AG04450 (cell line): ENCODE measurements around the gene FAM240A. TPM values are rescaled to one million over a fixed set of nuclear protein-coding genes. Genes with fewer than 3 reads are reported as not detected.
"Not testable (repeated sequence)": the region's sequence is repeated elsewhere in the genome, so short reads cannot be mapped to it uniquely, and the experiment has no call there.

ENCODE experiments used
- CTCF ChIA-PET: fragments of 300-600, 350-600 bp; formaldehyde crosslinking; extraction: SDS; loops from one replicate; lab custom pipeline; 2022; ENCODE audit warnings: antibody characterized with exemption, inconsistent platforms; lab: Charles Lee
- POLR2A ChIA-PET: fragments of 350-600 bp; formaldehyde crosslinking; extraction: SDS; loops from one replicate; lab custom pipeline; 2021; ENCODE audit warnings: antibody characterized with exemption, inconsistent platforms; lab: Yijun Ruan, JAX
- DNase-seq: peaks from one replicate; pipeline ENCODE4 v3.0.0-alpha.2; 2011; ENCODE audit warnings: low read depth, low spot score
- H3K27ac ChIP-seq: one replicate; pipeline ENCODE4 v1.5.1; 2012; ENCODE audit warnings: low read depth, low read length, control low read depth
- H3K27me3 ChIP-seq: one replicate; pipeline ENCODE4 v1.6.0; 2012; ENCODE audit warnings: low read length; ENCODE audit not compliant: control insufficient read depth, insufficient read depth
- H3K4me3 ChIP-seq: 2 replicates; pipeline ENCODE4 v1.5.1; 2011; ENCODE audit warnings: mild to moderate bottlenecking, low read depth, low read length, control low read depth
- H3K9me3 ChIP-seq: 2 replicates; pipeline ENCODE4 v1.5.1; 2012; ENCODE audit warnings: low read length; ENCODE audit not compliant: control insufficient read depth, insufficient read depth
- polyA plus RNA-seq: library from polyadenylated mRNA; depleted of rRNA; stranded (reverse); fragments of >200 nt; gene quantifications from 2 replicates; pipeline ENCODE4 v1.2.3, GENCODE V29; 2011
- TF ChIP-seq, protein P1 (sequence below): IDR thresholded peaks from 2 replicates; pipeline ENCODE4 v1.5.1; 2011; ENCODE audit warnings: low read depth, low read length, control low read depth, inconsistent platforms

The FAM240A gene
- polyA plus RNA-seq, 1 experiment = not detected

- CTCF ChIA-PET = interaction anchor here (0.5 to 1.6 kb wide), 3 partner anchors 60 to 87 kb away, joined by 3 to 4 read pairs (median 4); no protein-coding TSS in a partner anchor
- DNase-seq = no peak
- TF ChIP-seq, protein P1, sequence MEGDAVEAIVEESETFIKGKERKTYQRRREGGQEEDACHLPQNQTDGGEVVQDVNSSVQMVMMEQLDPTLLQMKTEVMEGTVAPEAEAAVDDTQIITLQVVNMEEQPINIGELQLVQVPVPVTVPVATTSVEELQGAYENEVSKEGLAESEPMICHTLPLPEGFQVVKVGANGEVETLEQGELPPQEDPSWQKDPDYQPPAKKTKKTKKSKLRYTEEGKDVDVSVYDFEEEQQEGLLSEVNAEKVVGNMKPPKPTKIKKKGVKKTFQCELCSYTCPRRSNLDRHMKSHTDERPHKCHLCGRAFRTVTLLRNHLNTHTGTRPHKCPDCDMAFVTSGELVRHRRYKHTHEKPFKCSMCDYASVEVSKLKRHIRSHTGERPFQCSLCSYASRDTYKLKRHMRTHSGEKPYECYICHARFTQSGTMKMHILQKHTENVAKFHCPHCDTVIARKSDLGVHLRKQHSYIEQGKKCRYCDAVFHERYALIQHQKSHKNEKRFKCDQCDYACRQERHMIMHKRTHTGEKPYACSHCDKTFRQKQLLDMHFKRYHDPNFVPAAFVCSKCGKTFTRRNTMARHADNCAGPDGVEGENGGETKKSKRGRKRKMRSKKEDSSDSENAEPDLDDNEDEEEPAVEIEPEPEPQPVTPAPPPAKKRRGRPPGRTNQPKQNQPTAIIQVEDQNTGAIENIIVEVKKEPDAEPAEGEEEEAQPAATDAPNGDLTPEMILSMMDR = no peak
- peaks cover 41% of the 10 kb centered on the region for H3K27me3 ChIP-seq
- H3K9me3 ChIP-seq = no peaks in the 10 kb centered on the region; the same call in 1 of the 2 replicates
- POLR2A ChIA-PET = no interaction called here
- no peak overlapping the region for H3K4me3 ChIP-seq
- no peak overlapping the region for H3K27ac ChIP-seq
Observed at GRCh38 chr3:46574881-46575576, 37.3 kb upstream of the FAM240A start.

- H3K4me3 ChIP-seq = no peak overlapping the region
- POLR2A ChIA-PET = no interaction called here
- no peak overlapping the region for H3K27ac ChIP-seq
- H3K27me3 ChIP-seq = peaks cover 47% of the 10 kb centered on the region
- CTCF ChIA-PET = interaction anchor here (0.5 to 1.6 kb wide), 3 partner anchors 60 to 87 kb away, joined by 3 to 4 read pairs (median 4); no protein-coding TSS in a partner anchor
- no peak for DNase-seq
- TF ChIP-seq, protein P1 = no peak
- H3K9me3 ChIP-seq = no peaks in the 10 kb centered on the region; the same call in 1 of the 2 replicates
Observed at GRCh38 chr3:46575577-46576222, 36.6 kb upstream of the FAM240A start.

DNA sequence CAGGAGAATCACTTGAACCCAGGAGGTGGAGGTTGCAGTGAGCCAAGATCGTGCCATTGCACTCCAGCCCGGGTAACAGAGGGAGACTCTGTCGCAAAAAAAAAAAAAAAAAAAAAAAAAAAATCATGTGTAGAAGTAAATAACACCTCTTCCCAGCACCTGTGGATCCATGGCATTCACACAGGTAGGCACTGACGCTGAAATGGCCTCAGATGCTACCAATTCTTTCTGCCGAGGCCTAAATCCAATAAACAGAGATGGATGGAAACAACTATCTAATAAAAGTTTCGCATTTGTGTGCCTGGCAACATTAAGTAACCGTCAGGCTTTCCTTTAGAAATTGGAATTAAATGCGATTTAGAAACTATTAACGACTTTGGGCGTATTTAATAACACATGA lies 35.9 kb upstream of the FAM240A start:
- TF ChIP-seq, protein P1 = no peak
- Histone ChIP-seq H3K9me3 (no peaks in the 10 kb centered on the region; the same call in 1 of the 2 replicates), H3K4me3 (no peak overlapping the region), H3K27me3 (peaks cover 47% of the 10 kb centered on the region), H3K27ac (no peak overlapping the region)
- POLR2A ChIA-PET = no interaction called here
- DNase-seq = no peak
- CTCF ChIA-PET = no interaction called here

- ChIA-PET POLR2A (no interaction called here), CTCF (no interaction called here)
- no peak for DNase-seq
- Histone ChIP-seq H3K27ac (no peak overlapping the region), H3K27me3 (peaks cover 50% of the 10 kb centered on the region), H3K9me3 (no peaks in the 10 kb centered on the region; the same call in 1 of the 2 replicates), H3K4me3 (no peak overlapping the region)
- TF ChIP-seq, protein P1 = no peak
Observed at GRCh38 chr3:46576879-46577278, 35.4 kb upstream of the FAM240A start.

- CTCF ChIA-PET, H3K27ac ChIP-seq, POLR2A ChIA-PET, H3K9me3 ChIP-seq, DNase-seq, H3K4me3 ChIP-seq: not testable (repeated sequence)
- H3K27me3 ChIP-seq = peaks cover 55% of the 10 kb centered on the region
Observed at GRCh38 chr3:46577580-46578249, 34.6 kb upstream of the FAM240A start.
